GM21447 (cell line): ENCODE results near the gene SORCS2.

ENCODE experiments used
- ATAC-seq: cut with Tn5 transposase; IDR thresholded peaks from one replicate; pipeline ENCODE4 v1.9.1; 2021; ENCODE audit not compliant: unreplicated experiment

Gene SORCS2

GRCh38 chr4:7487998-7488671 lies 295.8 kb downstream of the SORCS2 start:
- ATAC-seq, result no peak

GRCh38 chr4:7491915-7492314 lies 299.6 kb downstream of the SORCS2 start:
- no peak for ATAC-seq

GRCh38 chr4:7498446-7499200 lies 306.3 kb downstream of the SORCS2 start:
- no peak for ATAC-seq

- ATAC-seq, result no peak
These were observed 307.3 kb downstream of the SORCS2 start for GRCh38 chr4:7499661-7500060.

GRCh38 chr4:7500404-7500803 lies 308.1 kb downstream of the SORCS2 start:
- ATAC-seq, result no peak

- ATAC-seq, result no peak
These were observed 309.0 kb downstream of the SORCS2 start for GRCh38 chr4:7501314-7501713.

- no peak for ATAC-seq
These were observed 309.5 kb downstream of the SORCS2 start for GRCh38 chr4:7501873-7502272.

- ATAC-seq, result no peak
These were observed 311.4 kb downstream of the SORCS2 start for GRCh38 chr4:7503559-7504249.

- ATAC-seq, result no peak
These were observed 313.0 kb downstream of the SORCS2 start for GRCh38 chr4:7505116-7505900.

- ATAC-seq, result no peak
These were observed 313.8 kb downstream of the SORCS2 start for GRCh38 chr4:7506119-7506518.

- ATAC-seq, result no peak
These were observed 314.2 kb downstream of the SORCS2 start for GRCh38 chr4:7506572-7506971.

GRCh38 chr4:7507381-7507780 lies 315.0 kb downstream of the SORCS2 start:
- no peak for ATAC-seq

- no peak for ATAC-seq
These were observed 317.7 kb downstream of the SORCS2 start for GRCh38 chr4:7510066-7510465.

GRCh38 chr4:7510538-7510937 lies 318.2 kb downstream of the SORCS2 start:
- ATAC-seq, result no peak

GRCh38 chr4:7511525-7511924 lies 319.2 kb downstream of the SORCS2 start:
- no peak for ATAC-seq

- ATAC-seq, result no peak
These were observed 320.1 kb downstream of the SORCS2 start for GRCh38 chr4:7512428-7512827.

GRCh38 chr4:7512946-7513345 lies 320.6 kb downstream of the SORCS2 start:
- ATAC-seq, result no peak

GRCh38 chr4:7513671-7514070 lies 321.3 kb downstream of the SORCS2 start:
- no peak for ATAC-seq

- ATAC-seq, result no peak
These were observed 321.9 kb downstream of the SORCS2 start for GRCh38 chr4:7514281-7514680.

- no peak for ATAC-seq
These were observed 322.5 kb downstream of the SORCS2 start for GRCh38 chr4:7514789-7515188.

- no peak for ATAC-seq
These were observed 323.1 kb downstream of the SORCS2 start for GRCh38 chr4:7515390-7515902.
